ENCODE data around the gene PIPOX. TPM values are rescaled to one million over a fixed set of nuclear protein-coding genes. Genes with fewer than 3 reads are reported as not detected.

The PIPOX gene
- polyA plus RNA-seq, 3 donors, result 0.30 to 0.56 TPM; not detected in 1

GRCh38 chr17:29059281-29059680, 16.3 kb downstream of the PIPOX start:
- Mint-ChIP-seq H3K27ac (no peak overlapping the region), H3K9me3 (peaks cover 0 to 1% (median 0%) of the 10 kb centered on the region in 7 donors), H3K27me3 (ENCODE audit: low read depth in 3 of 3) (peaks cover 1 to 14% (median 9%) of the 10 kb centered on the region in 3 donors), H3K36me3 (no peaks in the 10 kb centered on the region), H3K4me1 (peaks cover 4% of the 10 kb centered on the region), H3K4me3 (no peak overlapping the region)
- H3K79me2 ChIP-seq (ENCODE audit: insufficient read depth, low read length), result no peaks in the 10 kb centered on the region
- H4K20me1 ChIP-seq (ENCODE audit: insufficient read depth, low read length), result no peaks in the 10 kb centered on the region
- no peak overlapping the region for H3K4me3 ChIP-seq (replicated peaks in 1 of 3; ENCODE audit: low read depth in 2 of 3, low read length in 3 of 3)
- TF ChIP-seq CTCF (IDR thresholded peaks at IDR 0.05), result no peak
- no peaks in the 10 kb centered on the region for H3K36me3 ChIP-seq (replicated peaks in 1 of 2; ENCODE audit: control insufficient read depth in 1 of 2, insufficient read depth in 2 of 2, low read length in 2 of 2)
- intact Hi-C loops (cut with micrococcal nuclease), result no loop called here
- H3K4me2 ChIP-seq (replicated peaks; ENCODE audit: extremely low read depth, low read length, poor library complexity, severe bottlenecking), result no peak overlapping the region
- no peak overlapping the region for H3K9ac ChIP-seq (ENCODE audit: insufficient read depth, low read length, poor library complexity, severe bottlenecking)
- H3K27ac ChIP-seq (ENCODE audit: low read depth in 1 of 2, low read length in 2 of 2), result no peak overlapping the region
- WGBS (ENCODE audit: insufficient coverage), result 100% methylated on average over 1 of the region's 2 CpGs
- no peak overlapping the region for H2AFZ ChIP-seq (ENCODE audit: insufficient read depth, low read depth, low read length, poor library complexity, severe bottlenecking)
- no peak for DNase-seq
- H3K9me3 ChIP-seq (replicated peaks in 1 of 2; ENCODE audit: control insufficient read depth in 1 of 2, insufficient read depth in 1 of 2, low read length in 2 of 2), result no peaks in the 10 kb centered on the region
- no peaks in the 10 kb centered on the region for H3K27me3 ChIP-seq (ENCODE audit: control insufficient read depth in 2 of 2, insufficient read depth in 2 of 2, low read length in 2 of 2)
- peaks cover 3 to 7% of the 10 kb centered on the region in 2 donors for H3K4me1 ChIP-seq (ENCODE audit: control insufficient read depth in 1 of 2, insufficient read depth in 2 of 2, low read length in 2 of 2)

- no peak for DNase-seq
- H3K27ac Mint-ChIP-seq, result no peak overlapping the region
- WGBS (ENCODE audit: insufficient coverage), result 85% methylated on average over 6 of the region's 6 CpGs
- no peaks in the 10 kb centered on the region for H4K20me1 ChIP-seq (ENCODE audit: insufficient read depth, low read length)
- no peak overlapping the region for H3K4me3 ChIP-seq (replicated peaks in 1 of 3; ENCODE audit: low read depth in 2 of 3, low read length in 3 of 3)
- peaks cover 0 to 14% (median 7%) of the 10 kb centered on the region in 3 donors for H3K27me3 Mint-ChIP-seq (ENCODE audit: low read depth in 3 of 3)
- H3K4me3 Mint-ChIP-seq, result no peak overlapping the region
- no peak overlapping the region for H3K4me2 ChIP-seq (replicated peaks; ENCODE audit: extremely low read depth, low read length, poor library complexity, severe bottlenecking)
- H2AFZ ChIP-seq (ENCODE audit: insufficient read depth, low read depth, low read length, poor library complexity, severe bottlenecking), result no peak overlapping the region
- H3K27ac ChIP-seq (ENCODE audit: low read depth in 1 of 2, low read length in 2 of 2), result no peak overlapping the region
- peaks cover 4% of the 10 kb centered on the region for H3K4me1 Mint-ChIP-seq
- no peaks in the 10 kb centered on the region for H3K27me3 ChIP-seq (ENCODE audit: control insufficient read depth in 2 of 2, insufficient read depth in 2 of 2, low read length in 2 of 2)
- no peak for TF ChIP-seq CTCF (IDR thresholded peaks at IDR 0.05)
- intact Hi-C loops (cut with micrococcal nuclease), result no loop called here
- H3K9me3 ChIP-seq (replicated peaks in 1 of 2; ENCODE audit: control insufficient read depth in 1 of 2, insufficient read depth in 1 of 2, low read length in 2 of 2), result no peaks in the 10 kb centered on the region
- no peaks in the 10 kb centered on the region for H3K9me3 Mint-ChIP-seq
- no peaks in the 10 kb centered on the region for H3K36me3 Mint-ChIP-seq
- H3K36me3 ChIP-seq (replicated peaks in 1 of 2; ENCODE audit: control insufficient read depth in 1 of 2, insufficient read depth in 2 of 2, low read length in 2 of 2), result no peaks in the 10 kb centered on the region
- H3K9ac ChIP-seq (ENCODE audit: insufficient read depth, low read length, poor library complexity, severe bottlenecking), result no peak overlapping the region
- peaks cover 3 to 7% of the 10 kb centered on the region in 2 donors for H3K4me1 ChIP-seq (ENCODE audit: control insufficient read depth in 1 of 2, insufficient read depth in 2 of 2, low read length in 2 of 2)
- no peaks in the 10 kb centered on the region for H3K79me2 ChIP-seq (ENCODE audit: insufficient read depth, low read length)
Observed at GRCh38 chr17:29060475-29060874, 17.5 kb downstream of the PIPOX start.

Measured in CD14-positive monocyte (primary cell).